Putamen (tissue), 1 donor: Measurements from ENCODE around the gene PIP5K1A.

Experiments
- DNase-seq: peaks from one replicate; pipeline ENCODE4 v3.0.0-alpha.2; 2016; ENCODE audit warnings: low spot score

The PIP5K1A gene

GRCh38 chr1:151289080-151289935 is 91.0 kb downstream of the PIP5K1A start:
- no peak for DNase-seq

GRCh38 chr1:151289991-151290708 is 91.8 kb downstream of the PIP5K1A start:
- no peak for DNase-seq

- no peak for DNase-seq
These were observed 92.5 kb downstream of the PIP5K1A start for GRCh38 chr1:151290709-151291303.

- no peak for DNase-seq
These were observed 94.1 kb downstream of the PIP5K1A start for GRCh38 chr1:151292207-151293030.

GRCh38 chr1:151293093-151293492 is 94.7 kb downstream of the PIP5K1A start:
- DNase-seq: no peak

GRCh38 chr1:151294742-151295462 is 96.5 kb downstream of the PIP5K1A start:
- DNase-seq: peak; percentile 83
